Neural cell (in vitro differentiated cells): Measurements from ENCODE around the gene OR4E1. TPM values are rescaled to one million over a fixed set of nuclear protein-coding genes. Genes with fewer than 3 reads are reported as not detected.

ENCODE experiments used
- H2AFZ ChIP-seq: fragments of 200-600, 300-800 bp; sonication (generic), shearing (Covaris generic); 2 replicates; pipeline ENCODE4 v1.6.0; 2014; ENCODE audit warnings: low read depth, mild to moderate bottlenecking, antibody characterized with exemption, low read length, moderate library complexity
- H3F3A ChIP-seq: fragments of 200-600 bp; shearing (Covaris generic); 2 replicates; pipeline ENCODE4 v1.6.1; 2016; ENCODE audit warnings: mild to moderate bottlenecking, moderate library complexity, mixed read lengths, antibody characterized with exemption, low read length; ENCODE audit not compliant: insufficient read depth, poor library complexity, severe bottlenecking
- H3K27ac ChIP-seq: fragments of 200-600, 300-800 bp; sonication (generic), shearing (Covaris generic); 2 replicates; pipeline ENCODE4 v1.5.1; 2014; ENCODE audit warnings: mild to moderate bottlenecking, low read length, moderate library complexity
- H3K27me3 ChIP-seq: fragments of 300-800, 200-600 bp; sonication (generic), shearing (Covaris generic); 2 replicates; pipeline ENCODE4 v1.6.0; 2014; ENCODE audit warnings: mild to moderate bottlenecking, low read depth, low read length, moderate library complexity; ENCODE audit not compliant: insufficient read depth
- H3K36me3 ChIP-seq: fragments of 300-800, 200-600 bp; sonication (generic), shearing (Covaris generic); 2 replicates; pipeline ENCODE4 v1.5.1; 2014; ENCODE audit warnings: mild to moderate bottlenecking, antibody characterized with exemption, low read length, moderate library complexity; ENCODE audit not compliant: insufficient read depth
- H3K4me2 ChIP-seq: fragments of 300-800, 200-600 bp; sonication (generic), shearing (Covaris generic); 2 replicates; pipeline ENCODE4 v1.6.0; 2014; ENCODE audit warnings: mild to moderate bottlenecking, low read length
- H3K4me3 ChIP-seq: fragments of 300-800, 200-600 bp; sonication (generic), shearing (Covaris generic); 2 replicates; pipeline ENCODE4 v1.5.1; 2014; ENCODE audit warnings: mild to moderate bottlenecking, low read length, moderate library complexity
- H3K79me2 ChIP-seq: fragments of 200-600 bp; shearing (Covaris generic); replicated peaks from 2 replicates; pipeline ENCODE4 v1.6.0; 2014; ENCODE audit warnings: mild to moderate bottlenecking, low read length, moderate library complexity; ENCODE audit not compliant: insufficient read depth
- H3K9ac ChIP-seq: fragments of 300-800, 200-600 bp; sonication (generic), shearing (Covaris generic); 2 replicates; pipeline ENCODE4 v1.6.1; 2016; ENCODE audit warnings: mild to moderate bottlenecking, low read length, mixed read lengths
- H3K9me2 ChIP-seq: fragments of 200-600 bp; shearing (Covaris generic); 2 replicates; pipeline ENCODE4 v1.6.1; 2016; ENCODE audit warnings: mild to moderate bottlenecking, low read length, mixed read lengths; ENCODE audit not compliant: insufficient read depth
- H3K9me3 ChIP-seq: fragments of 200-600, 300-800 bp; sonication (generic), shearing (Covaris generic); 2 replicates; pipeline ENCODE4 v1.6.1; 2016; ENCODE audit warnings: mild to moderate bottlenecking, mixed run types, low read length, moderate library complexity, mixed read lengths
- H4K20me1 ChIP-seq: fragments of 200-600 bp; shearing (Covaris generic); 2 replicates; pipeline ENCODE4 v1.6.1; 2016; ENCODE audit warnings: mild to moderate bottlenecking, mixed run types; ENCODE audit not compliant: insufficient read depth
- CTCF ChIP-seq: fragments of 450-650 bp; IDR thresholded peaks from 2 replicates; pipeline ENCODE4 v1.5.1; 2014; ENCODE audit warnings: antibody characterized with exemption, mild to moderate bottlenecking, moderate library complexity; ENCODE audit not compliant: poor library complexity, severe bottlenecking
- EP300 ChIP-seq: fragments of 450-650 bp; conservative IDR thresholded peaks from 2 replicates; pipeline ENCODE4 v1.6.1; 2014; ENCODE audit warnings: antibody characterized with exemption, mild to moderate bottlenecking, moderate library complexity; ENCODE audit not compliant: poor library complexity, severe bottlenecking
- EZH2 ChIP-seq: fragments of 200-600, 300-800 bp; shearing (Covaris generic), sonication (generic); IDR thresholded peaks from 2 replicates; pipeline ENCODE4 v1.6.1; 2014; ENCODE audit warnings: antibody characterized with exemption, low read length, borderline replicate concordance, mild to moderate bottlenecking; ENCODE audit not compliant: insufficient read depth, poor library complexity, severe bottlenecking
- MXI1 ChIP-seq: fragments of 450-650 bp; conservative IDR thresholded peaks from 2 replicates; pipeline ENCODE4 v1.6.1; 2014; ENCODE audit warnings: antibody characterized with exemption, mild to moderate bottlenecking; ENCODE audit not compliant: poor library complexity, severe bottlenecking
- POLR2AphosphoS5 ChIP-seq: IDR thresholded peaks from 2 replicates; pipeline ENCODE4 v1.6.1; 2012
- RAD21 ChIP-seq: fragments of 450-650 bp; conservative IDR thresholded peaks from 2 replicates; pipeline ENCODE4 v1.6.1; 2014; ENCODE audit warnings: antibody characterized with exemption, mild to moderate bottlenecking, moderate library complexity
- REST ChIP-seq: IDR thresholded peaks from 2 replicates; pipeline ENCODE4 v1.6.1; 2012; ENCODE audit warnings: borderline replicate concordance
- SMC3 ChIP-seq: fragments of 450-650 bp; conservative IDR thresholded peaks from 2 replicates; pipeline ENCODE4 v1.6.1; 2014; ENCODE audit warnings: antibody characterized with exemption, mild to moderate bottlenecking, moderate library complexity; ENCODE audit not compliant: poor library complexity
- TAF1 ChIP-seq: IDR thresholded peaks from 2 replicates; pipeline ENCODE4 v1.6.1; 2012; ENCODE audit warnings: low read depth
- polyA plus RNA-seq: library from polyadenylated mRNA; depleted of rRNA; stranded (reverse); fragments of >200 nt; gene quantifications from 2 replicates; pipeline ENCODE4 v1.2.3, GENCODE V29; 2014

The OR4E1 gene
- polyA plus RNA-seq, 1 donor from 2014 or later, result not detected

GRCh38 chr14:21656980-21657379 is 16.6 kb downstream of the OR4E1 start:
- Histone ChIP-seq H3K27me3 (no peaks in the 10 kb centered on the region), H3F3A (no peaks in the 10 kb centered on the region), H3K36me3 (no peaks in the 10 kb centered on the region), H3K4me2 (no peak overlapping the region), H3K79me2 (no peaks in the 10 kb centered on the region), H3K9me2 (no peaks in the 10 kb centered on the region), H3K4me3 (no peak overlapping the region), H3K27ac (no peak overlapping the region), H4K20me1 (no peaks in the 10 kb centered on the region), H3K9me3 (no peaks in the 10 kb centered on the region), H3K9ac (no peak overlapping the region), H2AFZ (no peak overlapping the region)
- TF ChIP-seq EZH2 (no peak), REST (no peak), POLR2AphosphoS5 (no peak), RAD21 (no peak), TAF1 (no peak), CTCF (no peak), EP300 (no peak), MXI1 (no peak), SMC3 (no peak)

GRCh38 chr14:21654215-21654614 is 19.4 kb downstream of the OR4E1 start:
- H3K9ac ChIP-seq, result no peak overlapping the region
- no peak overlapping the region for H2AFZ ChIP-seq
- no peaks in the 10 kb centered on the region for H3K9me2 ChIP-seq
- H3K27ac ChIP-seq, result no peak overlapping the region
- H3K4me3 ChIP-seq, result no peak overlapping the region
- H3K79me2 ChIP-seq, result no peaks in the 10 kb centered on the region
- no peaks in the 10 kb centered on the region for H4K20me1 ChIP-seq
- no peaks in the 10 kb centered on the region for H3K27me3 ChIP-seq
- no peak for TF ChIP-seq TAF1
- no peak for TF ChIP-seq REST
- no peak for TF ChIP-seq SMC3
- H3K9me3 ChIP-seq, result no peaks in the 10 kb centered on the region
- no peaks in the 10 kb centered on the region for H3K36me3 ChIP-seq
- H3F3A ChIP-seq, result no peaks in the 10 kb centered on the region
- no peak overlapping the region for H3K4me2 ChIP-seq
